SU-DHL-6 (cell line): ENCODE data around the gene GSTA3.

Experiments used
- CTCF ChIP-seq: fragments of 200-600 bp; sonication (generic); IDR thresholded peaks from one replicate; pipeline ENCODE4 v1.5.1; 2017; ENCODE audit warnings: antibody characterized with exemption, mild to moderate bottlenecking, low read length, moderate library complexity; ENCODE audit not compliant: insufficient read depth, poor library complexity, severe bottlenecking
- EZH2phosphoT487 ChIP-seq: fragments of 200-600 bp; sonication (generic), shearing (Covaris generic); conservative IDR thresholded peaks from 2 replicates; pipeline ENCODE4 v1.6.1; 2018; ENCODE audit warnings: mild to moderate bottlenecking, antibody characterized with exemption, low read length, moderate library complexity, mixed read lengths

- no peak for TF ChIP-seq CTCF
- no peak for TF ChIP-seq EZH2phosphoT487
These were observed 19.5 kb downstream of the GSTA3 start for GRCh38 chr6:52890018-52890417.
